ENCODE results near the gene PANX2.

DNA sequence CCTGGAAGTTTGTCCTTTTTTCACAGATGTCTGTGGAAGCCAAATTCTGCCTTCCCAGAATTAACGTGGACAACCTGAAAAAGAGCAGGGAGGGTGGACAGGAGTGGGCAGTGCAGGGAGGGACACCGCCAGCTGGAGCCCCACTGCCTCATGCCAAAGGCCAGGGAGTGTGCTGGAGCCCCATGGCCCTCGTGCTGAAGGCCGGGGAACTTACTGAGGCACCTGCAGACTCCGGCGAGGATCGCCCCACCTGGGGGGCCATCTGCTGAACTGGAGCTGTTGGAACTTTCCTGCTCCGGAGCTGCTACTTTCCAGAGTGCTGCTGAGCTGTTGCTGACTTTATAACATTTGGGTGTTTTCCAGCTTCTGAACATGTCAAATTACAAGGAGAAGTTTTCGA, 45.5 kb upstream of the PANX2 start:
- TF ChIP-seq, protein P1, sequence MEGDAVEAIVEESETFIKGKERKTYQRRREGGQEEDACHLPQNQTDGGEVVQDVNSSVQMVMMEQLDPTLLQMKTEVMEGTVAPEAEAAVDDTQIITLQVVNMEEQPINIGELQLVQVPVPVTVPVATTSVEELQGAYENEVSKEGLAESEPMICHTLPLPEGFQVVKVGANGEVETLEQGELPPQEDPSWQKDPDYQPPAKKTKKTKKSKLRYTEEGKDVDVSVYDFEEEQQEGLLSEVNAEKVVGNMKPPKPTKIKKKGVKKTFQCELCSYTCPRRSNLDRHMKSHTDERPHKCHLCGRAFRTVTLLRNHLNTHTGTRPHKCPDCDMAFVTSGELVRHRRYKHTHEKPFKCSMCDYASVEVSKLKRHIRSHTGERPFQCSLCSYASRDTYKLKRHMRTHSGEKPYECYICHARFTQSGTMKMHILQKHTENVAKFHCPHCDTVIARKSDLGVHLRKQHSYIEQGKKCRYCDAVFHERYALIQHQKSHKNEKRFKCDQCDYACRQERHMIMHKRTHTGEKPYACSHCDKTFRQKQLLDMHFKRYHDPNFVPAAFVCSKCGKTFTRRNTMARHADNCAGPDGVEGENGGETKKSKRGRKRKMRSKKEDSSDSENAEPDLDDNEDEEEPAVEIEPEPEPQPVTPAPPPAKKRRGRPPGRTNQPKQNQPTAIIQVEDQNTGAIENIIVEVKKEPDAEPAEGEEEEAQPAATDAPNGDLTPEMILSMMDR (IDR thresholded peaks at IDR 0.05) = no peak
- TF ChIP-seq POLR2A (IDR thresholded peaks at IDR 0.05) = no peak
